HG02840 (cell line): ENCODE measurements around the gene KRTAP10-1.
"Not testable (repeated sequence)": the region's sequence is repeated elsewhere in the genome, so short reads cannot be mapped to it uniquely, and the experiment has no call there.

ENCODE experiments used
- ATAC-seq: cut with Tn5 transposase; IDR thresholded peaks from one replicate; pipeline ENCODE4 v1.9.1; 2021; ENCODE audit warnings: mild to moderate bottlenecking, moderate library complexity, moderate number of reproducible peaks; ENCODE audit not compliant: unreplicated experiment, low FRiP score

Gene KRTAP10-1

GRCh38 chr21:44571844-44572782 lies 32.1 kb upstream of the KRTAP10-1 start:
- no peak for ATAC-seq

DNA sequence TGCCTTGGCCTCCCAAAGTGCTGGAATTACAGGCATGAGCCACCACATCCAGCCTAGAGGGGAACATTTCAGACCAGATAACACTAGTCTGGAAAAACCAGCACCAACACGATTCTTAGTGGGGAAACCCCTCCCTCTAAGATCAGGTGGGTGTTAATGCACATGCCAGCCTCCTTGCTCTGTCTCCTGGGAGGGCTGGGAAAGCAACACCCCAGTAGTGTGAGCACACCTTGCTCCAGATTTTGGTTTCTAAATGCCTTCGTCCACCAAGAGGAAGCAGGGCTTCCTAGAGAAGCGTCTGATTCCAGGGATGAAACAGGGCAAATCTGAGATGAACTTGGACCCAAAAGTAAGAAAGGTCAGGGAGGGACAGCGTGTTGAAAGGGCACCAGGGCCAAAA lies 31.3 kb upstream of the KRTAP10-1 start:
- ATAC-seq, result no peak

GRCh38 chr21:44569861-44570517 lies 30.0 kb upstream of the KRTAP10-1 start:
- ATAC-seq, result no peak

DNA sequence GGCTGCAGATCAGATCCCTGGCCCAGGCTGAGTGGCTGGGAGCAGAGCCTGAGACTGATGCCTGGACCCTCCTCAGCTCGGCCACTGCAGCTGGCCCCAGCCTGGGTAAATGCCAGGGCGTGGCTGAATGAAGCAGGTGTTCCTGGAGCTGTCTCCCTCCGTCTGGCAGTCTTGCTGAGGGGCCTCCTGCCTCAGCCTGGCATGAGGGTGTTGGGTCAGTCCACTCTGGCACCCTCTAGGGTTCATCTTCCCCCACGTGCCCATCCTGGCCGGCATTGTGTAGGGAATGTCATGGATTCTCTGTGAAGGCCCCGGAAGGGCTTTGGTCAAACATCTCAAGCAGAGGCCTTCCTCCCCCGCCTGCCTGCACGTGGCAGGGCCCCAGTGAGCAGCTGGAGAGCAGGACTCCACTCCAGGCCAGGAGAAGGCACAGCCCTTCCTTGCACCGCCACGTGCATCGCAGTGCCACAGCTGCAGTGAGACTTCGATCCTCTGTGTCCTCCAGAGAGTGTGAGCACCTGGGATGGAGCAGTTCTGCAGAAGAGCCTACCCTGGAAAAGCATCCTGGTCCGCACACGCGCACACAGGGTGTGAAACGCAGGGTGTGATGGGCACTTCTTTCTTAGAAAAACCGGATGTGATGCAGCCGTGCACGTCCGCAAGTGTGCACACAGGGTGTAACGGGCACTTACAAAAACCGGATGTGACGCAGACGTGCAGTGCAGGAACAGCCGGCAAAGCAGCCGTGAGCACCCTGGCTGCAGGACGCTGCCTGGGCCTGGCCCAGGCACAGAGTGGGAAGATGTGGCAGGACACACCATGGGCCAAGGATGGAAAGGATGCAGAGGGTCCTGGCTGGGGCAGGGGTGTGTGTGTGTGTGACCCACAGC lies 28.9 kb upstream of the KRTAP10-1 start:
- no peak for ATAC-seq

DNA sequence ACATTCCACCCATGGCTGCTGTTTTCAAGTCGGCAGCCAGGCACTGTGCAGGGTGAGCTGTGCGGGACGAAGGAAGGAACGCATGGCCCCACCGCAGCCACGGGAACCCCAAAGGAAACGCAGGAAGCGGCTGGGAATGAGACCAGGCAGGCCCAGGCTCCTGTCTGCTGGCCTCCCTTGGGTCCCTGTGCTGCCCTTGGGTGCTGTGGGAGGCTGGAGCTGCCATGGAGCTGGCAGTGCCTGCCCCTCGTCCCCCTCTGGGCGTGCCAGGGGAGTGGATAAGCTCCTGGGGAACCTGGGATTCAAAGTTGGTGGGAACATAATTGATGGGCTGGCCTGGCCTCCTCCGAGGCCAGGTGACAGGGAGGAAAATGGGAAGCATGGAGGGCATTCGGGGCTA lies 28.3 kb upstream of the KRTAP10-1 start:
- no peak for ATAC-seq

DNA sequence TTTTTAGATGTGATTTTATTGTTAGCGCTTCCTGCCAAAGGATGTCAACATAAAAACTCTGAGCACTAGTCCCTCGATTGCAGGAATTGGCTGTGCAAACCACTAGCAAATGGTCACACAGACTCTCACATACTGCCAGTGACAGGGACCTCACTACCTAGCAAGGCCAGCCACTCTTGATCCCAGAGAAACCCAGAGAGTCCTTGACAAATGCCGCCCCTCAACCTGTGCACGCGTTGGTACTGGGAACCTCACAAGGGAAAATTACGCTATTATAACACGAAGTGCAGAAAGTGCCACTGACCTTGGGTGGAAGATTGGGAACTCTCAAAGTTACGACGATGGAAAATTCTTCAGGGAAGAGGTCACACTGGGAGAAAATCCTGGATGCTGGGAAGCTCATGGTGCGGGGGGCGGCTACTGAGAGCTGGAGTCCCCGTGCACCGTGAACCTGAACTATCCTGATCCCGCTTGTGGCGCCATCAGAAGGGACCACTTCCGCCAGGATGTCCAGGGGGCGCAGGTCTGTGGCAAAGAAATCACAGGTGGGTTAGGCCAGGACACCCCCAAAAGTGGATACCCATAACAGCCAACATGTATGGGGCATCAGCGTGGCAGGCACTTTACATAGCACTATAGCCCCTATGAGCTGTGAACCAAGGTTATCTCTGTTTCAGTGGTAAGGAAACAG lies 27.6 kb upstream of the KRTAP10-1 start:
- ATAC-seq, result no peak

DNA sequence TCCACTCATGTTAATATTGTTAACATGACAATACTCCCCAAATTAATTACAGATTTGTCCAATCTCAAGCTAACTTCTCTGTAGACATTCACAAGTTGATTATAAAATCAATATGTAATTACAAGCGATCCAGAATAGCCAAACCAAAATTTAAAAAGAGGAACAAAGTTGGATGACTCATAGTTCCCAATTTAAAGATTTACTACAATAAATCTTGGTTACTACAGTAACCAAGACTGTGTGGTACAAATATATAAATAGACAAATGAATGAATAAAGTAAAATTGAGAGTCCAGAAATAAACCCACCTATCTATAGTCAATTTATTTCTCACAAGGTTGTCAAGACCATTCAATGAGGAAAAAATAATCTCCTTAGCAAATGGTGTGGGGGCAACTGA lies 26.4 kb upstream of the KRTAP10-1 start:
- ATAC-seq, result no peak

DNA sequence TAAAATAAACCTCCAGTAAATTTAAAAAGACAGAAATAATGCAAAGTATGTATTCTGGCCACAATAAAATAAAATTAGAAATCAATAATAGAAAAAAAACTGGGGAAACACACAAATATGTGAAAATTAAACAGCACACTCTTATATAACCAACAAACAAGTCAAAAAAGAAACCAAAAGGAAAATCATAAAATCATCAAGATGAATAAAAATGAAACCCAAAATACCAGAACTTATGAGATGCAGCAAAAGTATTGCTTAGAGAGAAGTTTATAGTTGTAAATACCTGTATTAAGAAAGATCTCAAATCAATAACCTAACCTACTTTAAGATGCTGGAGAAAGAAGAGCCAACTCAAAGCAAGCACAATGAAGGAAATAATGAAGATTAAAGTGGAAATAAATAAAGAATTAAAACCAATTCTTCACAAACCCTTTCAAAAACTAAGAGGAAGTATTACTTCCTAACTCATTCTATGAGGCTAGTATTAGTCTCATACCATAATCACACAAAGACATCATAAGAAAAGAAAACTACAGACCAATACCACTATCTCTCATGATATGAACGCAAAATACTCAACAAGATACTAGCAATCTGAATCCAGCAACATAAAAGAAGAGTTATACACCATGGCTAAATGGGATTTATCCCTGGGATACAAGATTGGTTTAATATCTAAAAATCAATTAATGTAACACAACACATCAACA lies 25.0 kb upstream of the KRTAP10-1 start:
- ATAC-seq, result no peak

DNA sequence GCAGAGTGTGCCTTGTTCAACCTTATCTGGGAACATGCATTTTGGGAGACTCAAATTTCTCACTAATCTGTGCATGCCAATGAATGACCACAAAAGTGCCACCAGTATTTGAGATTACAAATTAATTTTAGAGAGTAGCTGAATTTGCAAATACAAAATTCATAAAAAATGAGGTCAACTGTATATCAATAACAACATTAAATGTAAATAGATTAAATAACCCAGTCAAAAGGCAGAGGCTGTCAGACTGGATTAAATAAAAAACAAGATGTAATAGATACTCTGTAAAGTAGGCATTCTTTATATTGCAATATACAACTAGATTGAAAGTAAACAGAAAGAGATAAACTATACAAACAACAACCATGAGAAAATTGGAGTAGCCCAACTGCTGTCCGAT lies 24.1 kb upstream of the KRTAP10-1 start:
- no peak for ATAC-seq

- no peak for ATAC-seq
Measured at GRCh38 chr21:44558695-44559094, 18.7 kb upstream of the KRTAP10-1 start, which contains the start of gene KRTAP10-3. Gene KRTAP10-3 (minus strand): TSS chr21:44558795. CDS start chr21:44558715, 80 bp downstream.

DNA sequence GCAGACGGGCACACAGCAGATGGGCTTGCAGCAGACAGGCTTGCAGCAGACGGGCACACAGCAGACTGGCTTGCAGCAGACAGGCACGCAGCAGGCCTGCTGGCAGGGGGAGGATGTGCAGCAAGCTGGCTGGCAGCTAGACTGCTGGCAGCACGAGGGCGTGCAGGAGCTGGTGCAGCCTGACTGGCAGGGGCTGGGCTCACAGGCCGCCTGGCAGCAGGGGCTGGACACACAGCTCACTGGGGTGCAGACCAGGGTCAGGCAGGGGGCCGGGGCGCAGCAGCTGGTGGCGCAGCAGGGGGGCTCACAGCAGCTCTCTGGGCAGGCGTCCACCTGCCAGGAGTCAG lies 18.3 kb upstream of the KRTAP10-1 start:
- ATAC-seq, result not testable (repeated sequence)

- no peak for ATAC-seq
Measured at GRCh38 chr21:44557491-44558328, 17.7 kb upstream of the KRTAP10-1 start.

DNA sequence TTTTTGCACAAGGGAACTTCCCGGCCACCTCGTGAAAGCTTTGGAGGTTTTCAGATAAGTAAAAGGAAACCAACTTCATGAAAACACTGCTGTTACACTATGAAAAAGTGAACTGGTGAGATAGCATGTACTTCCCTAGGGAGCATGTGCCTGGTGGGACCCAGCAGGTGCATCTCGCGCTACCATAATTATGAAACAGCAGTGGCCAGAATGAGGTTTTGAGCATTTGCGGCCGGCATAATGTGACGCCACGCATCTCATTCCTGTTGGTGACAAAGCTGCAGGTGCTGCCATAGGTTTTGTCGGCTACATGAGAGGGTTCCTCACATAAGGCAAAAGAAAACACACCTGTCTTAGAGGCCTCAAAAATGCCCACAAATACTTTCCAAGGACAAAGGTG lies 16.9 kb upstream of the KRTAP10-1 start:
- no peak for ATAC-seq

- ATAC-seq, result no peak
Measured at GRCh38 chr21:44555200-44555875, 15.3 kb upstream of the KRTAP10-1 start.

- no peak for ATAC-seq
Measured at GRCh38 chr21:44552681-44553080, 12.7 kb upstream of the KRTAP10-1 start.

DNA sequence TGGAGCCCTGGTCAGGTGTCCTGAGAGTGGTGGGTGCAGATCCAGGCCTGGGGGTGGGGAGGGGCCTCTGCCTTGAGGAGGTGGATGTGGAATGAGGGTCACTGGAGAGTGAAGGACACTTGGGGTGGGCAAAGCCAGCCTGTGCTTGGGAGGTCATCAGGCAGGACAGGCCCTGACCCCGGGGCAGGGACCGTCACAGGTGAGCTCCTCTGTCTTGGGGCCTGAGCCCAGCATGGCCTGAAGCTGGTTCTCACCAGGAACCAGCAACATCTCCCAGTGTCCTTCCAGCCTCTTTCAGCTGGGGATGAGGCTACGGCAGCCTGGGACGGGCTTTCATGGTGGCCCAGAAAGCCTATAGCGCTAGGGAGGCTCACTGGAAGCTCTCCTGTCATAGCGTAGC lies 12.1 kb upstream of the KRTAP10-1 start:
- no peak for ATAC-seq

DNA sequence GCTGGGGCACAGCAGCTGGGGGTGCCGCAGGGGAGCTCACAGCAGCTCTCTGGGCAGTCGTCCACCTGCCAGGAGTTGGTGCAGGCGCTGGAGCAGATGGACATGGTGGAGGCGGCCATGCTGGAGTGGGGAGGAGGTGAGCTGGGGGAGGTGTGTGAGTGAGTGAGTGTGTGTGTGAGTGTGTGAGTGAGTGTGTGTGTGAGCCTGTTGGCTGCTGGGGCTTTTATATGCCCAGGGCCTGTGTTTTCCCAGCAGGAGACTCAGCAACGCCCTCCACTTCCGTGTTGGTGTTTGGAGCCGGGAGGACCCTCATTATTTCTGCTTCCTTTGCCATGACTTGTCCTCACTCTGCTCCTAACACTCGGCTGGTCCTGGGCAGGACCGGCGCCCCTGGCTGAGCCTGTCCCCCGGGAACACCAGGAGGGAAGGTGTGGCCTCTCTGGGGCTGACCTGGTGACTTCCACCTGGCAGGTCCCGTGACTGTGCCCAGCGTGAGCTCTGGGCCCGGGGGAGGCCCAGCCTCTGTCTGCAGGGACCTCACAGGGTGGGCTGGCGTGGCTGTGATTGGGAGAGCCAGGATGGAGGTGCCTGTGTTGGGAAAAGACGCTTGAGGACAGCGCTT lies 11.5 kb upstream of the KRTAP10-1 start, which contains the start of gene KRTAP10-2:
TSS of gene KRTAP10-2 (minus strand) at position 166 of the 622 bp plus-strand sequence. CDS start at position 119, 47 bp downstream.
- no peak for ATAC-seq

DNA sequence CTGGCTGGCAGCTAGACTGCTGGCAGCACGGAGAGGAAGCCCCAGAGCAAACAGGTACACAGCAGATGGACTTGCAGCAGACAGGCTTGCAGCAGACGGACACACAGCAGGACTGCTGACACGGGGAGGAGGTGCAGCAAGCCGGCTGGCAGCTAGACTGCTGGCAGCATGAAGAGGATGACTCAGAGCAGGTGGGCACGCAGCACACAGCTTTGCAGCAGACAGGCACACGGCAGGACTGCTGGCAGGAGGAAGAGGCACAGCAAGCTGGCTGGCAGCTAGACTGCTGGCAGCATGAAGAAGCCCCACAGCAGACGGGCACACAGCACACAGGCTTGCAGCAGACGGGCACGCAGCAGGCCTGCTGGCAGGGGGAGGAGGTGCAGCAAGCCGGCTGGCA lies 10.8 kb upstream of the KRTAP10-1 start:
- ATAC-seq, result no peak
